ENCODE results near the gene PRPSAP2. TPM values are rescaled to one million over a fixed set of nuclear protein-coding genes. Genes with fewer than 3 reads are reported as not detected.
A peak's percentile ranks its signal among the peaks of the same experiment; 100 is the strongest.
"Not testable (repeated sequence)": the region's sequence is repeated elsewhere in the genome, so short reads cannot be mapped to it uniquely, and the experiment has no call there.

Gene PRPSAP2
- total RNA-seq, 6 experiments from 2014 or later: 20.4 to 27.2 (median 23.1) TPM

DNA sequence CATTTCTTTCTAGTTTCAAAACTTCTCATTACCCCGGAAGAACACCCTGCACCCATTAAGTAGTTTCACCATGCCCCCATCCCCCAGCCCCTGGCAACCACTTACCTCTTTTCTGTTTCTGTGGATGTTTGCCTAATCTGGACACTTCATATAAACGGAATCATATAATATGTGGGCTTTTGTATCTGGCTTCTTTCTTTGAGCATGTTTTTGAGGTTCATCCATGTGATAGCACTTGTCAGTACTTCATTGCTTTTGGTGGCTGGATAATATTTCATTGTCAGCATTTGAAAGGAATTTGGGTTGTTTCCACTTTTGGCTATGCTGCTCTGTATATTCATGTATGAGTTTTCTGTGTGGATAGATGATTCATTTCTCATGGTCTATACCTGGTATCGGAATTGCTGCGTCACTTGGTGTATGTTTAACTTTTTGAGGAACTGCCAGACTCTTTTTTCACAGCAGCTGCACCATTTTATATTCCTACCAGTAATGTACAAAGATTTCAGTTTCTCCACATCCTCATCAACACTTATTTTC, 64.1 kb downstream of the PRPSAP2 start:
- DNase-seq: no peak
- no peaks in the 10 kb centered on the region for H3K9me3 Mint-ChIP-seq
- TF ChIP-seq, protein P1, sequence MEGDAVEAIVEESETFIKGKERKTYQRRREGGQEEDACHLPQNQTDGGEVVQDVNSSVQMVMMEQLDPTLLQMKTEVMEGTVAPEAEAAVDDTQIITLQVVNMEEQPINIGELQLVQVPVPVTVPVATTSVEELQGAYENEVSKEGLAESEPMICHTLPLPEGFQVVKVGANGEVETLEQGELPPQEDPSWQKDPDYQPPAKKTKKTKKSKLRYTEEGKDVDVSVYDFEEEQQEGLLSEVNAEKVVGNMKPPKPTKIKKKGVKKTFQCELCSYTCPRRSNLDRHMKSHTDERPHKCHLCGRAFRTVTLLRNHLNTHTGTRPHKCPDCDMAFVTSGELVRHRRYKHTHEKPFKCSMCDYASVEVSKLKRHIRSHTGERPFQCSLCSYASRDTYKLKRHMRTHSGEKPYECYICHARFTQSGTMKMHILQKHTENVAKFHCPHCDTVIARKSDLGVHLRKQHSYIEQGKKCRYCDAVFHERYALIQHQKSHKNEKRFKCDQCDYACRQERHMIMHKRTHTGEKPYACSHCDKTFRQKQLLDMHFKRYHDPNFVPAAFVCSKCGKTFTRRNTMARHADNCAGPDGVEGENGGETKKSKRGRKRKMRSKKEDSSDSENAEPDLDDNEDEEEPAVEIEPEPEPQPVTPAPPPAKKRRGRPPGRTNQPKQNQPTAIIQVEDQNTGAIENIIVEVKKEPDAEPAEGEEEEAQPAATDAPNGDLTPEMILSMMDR (IDR thresholded peaks at IDR 0.05): no peak
- H3K27me3 Mint-ChIP-seq (ENCODE audit: insufficient read depth): no peaks in the 10 kb centered on the region
- H3K27ac Mint-ChIP-seq: peak overlapping the region; percentile 51; the same call in 1 of the 2 replicates
- H3K4me1 Mint-ChIP-seq (ENCODE audit: low read depth): peaks cover 44% of the 10 kb centered on the region
- peaks cover 27% of the 10 kb centered on the region for H3K36me3 Mint-ChIP-seq (ENCODE audit: low read depth)
- peak overlapping the region; percentile 28 for H3K4me3 Mint-ChIP-seq

DNA sequence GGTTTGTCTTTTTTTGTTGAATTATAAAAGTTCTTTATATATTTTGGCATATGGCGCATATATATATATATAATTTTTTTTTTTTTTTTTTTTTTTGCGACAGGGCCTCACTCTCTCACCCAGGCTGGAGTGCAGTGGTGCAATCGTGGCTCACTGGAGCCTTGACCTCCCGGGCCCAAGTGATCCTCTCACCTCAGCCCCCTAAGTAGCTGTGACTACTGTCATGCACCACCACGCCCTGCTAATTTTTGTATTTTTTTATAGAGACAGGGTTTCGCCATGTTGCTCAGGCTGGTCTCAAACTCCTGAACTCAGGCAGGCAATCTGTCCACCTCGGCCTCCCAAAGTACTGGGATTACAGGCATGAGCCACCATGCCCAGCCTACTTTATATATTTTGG, 64.7 kb downstream of the PRPSAP2 start:
- not testable (repeated sequence) for DNase-seq; H3K27ac Mint-ChIP-seq; H3K9me3 Mint-ChIP-seq; H3K4me3 Mint-ChIP-seq; H3K27me3 Mint-ChIP-seq (ENCODE audit: insufficient read depth)
- Mint-ChIP-seq H3K4me1 (ENCODE audit: low read depth) (peaks cover 38% of the 10 kb centered on the region), H3K36me3 (ENCODE audit: low read depth) (peaks cover 23% of the 10 kb centered on the region)

DNA sequence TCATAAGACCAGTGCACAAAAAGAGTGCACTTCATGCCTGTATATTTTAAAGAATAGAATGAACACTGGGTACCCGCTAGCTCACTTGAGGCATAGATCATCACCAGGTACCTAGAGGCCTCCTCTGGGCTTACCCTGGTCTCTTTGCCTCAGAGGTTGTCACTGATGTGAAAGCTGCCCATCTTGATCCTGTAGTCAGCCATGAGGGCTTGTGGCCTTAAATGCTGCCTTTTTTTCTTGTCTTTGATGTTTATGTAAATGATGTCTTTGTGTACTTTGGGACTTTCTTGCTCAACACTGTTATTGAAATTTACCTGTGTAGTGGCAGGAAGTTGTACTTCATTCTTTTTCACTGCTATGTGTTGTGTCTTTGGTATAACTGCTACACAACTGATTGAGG, 67.3 kb downstream of the PRPSAP2 start:
- H3K27ac Mint-ChIP-seq: no peak overlapping the region
- H3K4me3 Mint-ChIP-seq: no peak overlapping the region
- TF ChIP-seq, protein P1 (IDR thresholded peaks at IDR 0.05): no peak
- no peaks in the 10 kb centered on the region for H3K9me3 Mint-ChIP-seq
- no peak for DNase-seq
- H3K27me3 Mint-ChIP-seq (ENCODE audit: insufficient read depth): no peaks in the 10 kb centered on the region
- H3K36me3 Mint-ChIP-seq (ENCODE audit: low read depth): peaks cover 11% of the 10 kb centered on the region
- H3K4me1 Mint-ChIP-seq (ENCODE audit: low read depth): peaks cover 20% of the 10 kb centered on the region

DNA sequence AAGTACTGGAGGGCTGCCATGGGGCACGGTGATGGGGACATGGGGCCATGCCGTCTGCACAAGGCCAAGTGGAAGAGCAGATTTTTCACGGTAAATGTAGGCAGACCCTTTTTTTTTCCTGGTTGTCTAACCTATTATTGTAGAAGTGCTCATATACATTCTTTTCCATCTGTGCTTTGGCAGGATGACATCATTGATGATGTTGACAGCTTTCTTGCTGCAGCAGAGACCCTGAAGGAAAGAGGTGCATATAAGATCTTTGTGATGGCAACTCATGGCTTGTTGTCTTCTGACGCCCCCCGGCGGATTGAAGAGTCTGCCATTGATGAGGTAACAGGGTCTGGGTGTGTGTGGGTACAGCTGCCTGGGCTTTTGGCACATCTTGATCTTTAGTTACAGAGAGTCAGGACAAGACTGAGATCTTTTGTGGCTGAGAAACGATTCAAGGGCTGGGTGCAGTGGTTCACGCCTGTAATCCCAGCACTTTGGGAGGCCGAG, 70.7 kb downstream of the PRPSAP2 start:
- Mint-ChIP-seq H3K4me3 (no peak overlapping the region), H3K9me3 (no peaks in the 10 kb centered on the region), H3K36me3 (ENCODE audit: low read depth) (peaks cover 16% of the 10 kb centered on the region), H3K27ac (no peak overlapping the region), H3K27me3 (ENCODE audit: insufficient read depth) (peaks cover 2% of the 10 kb centered on the region), H3K4me1 (ENCODE audit: low read depth) (no peaks in the 10 kb centered on the region)
- TF ChIP-seq, protein P1 (IDR thresholded peaks at IDR 0.05): no peak
- DNase-seq: no peak

DNA sequence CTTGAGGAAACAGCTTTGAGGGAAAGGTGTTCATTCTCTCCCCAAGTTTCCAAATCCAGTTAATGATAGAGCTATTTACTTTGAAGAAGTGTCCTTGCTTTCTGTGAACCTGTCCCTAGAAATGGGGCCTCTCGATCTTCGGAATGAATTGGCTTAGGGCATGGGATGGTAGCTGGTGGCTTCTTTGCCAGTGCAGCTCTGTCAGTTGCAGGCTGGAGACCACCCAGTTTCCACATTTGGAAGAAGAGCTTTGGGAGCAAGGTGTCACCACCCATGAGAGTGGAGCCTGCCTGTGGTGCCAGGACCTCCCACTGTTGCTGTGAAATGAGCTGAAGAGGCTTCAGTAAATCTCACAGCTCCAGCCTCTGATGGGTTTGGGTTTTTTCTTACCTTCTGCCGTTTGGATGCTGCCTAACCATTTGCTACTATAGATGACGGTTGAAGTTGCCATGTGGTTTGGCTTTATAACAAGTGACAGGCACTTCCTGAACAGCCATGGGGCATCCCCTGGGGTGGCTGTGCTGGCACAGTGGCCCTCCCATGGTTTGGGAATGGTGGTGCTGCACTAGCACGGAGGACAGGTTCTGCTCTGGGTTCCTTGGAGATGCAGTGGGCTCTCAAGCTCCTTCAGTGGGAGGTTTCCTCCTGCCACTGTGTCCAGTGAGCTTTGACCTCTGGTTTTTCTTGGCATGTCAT, 74.6 kb downstream of the PRPSAP2 start:
- Mint-ChIP-seq H3K4me3 (no peak overlapping the region), H3K36me3 (ENCODE audit: low read depth) (peaks cover 11% of the 10 kb centered on the region), H3K4me1 (ENCODE audit: low read depth) (no peaks in the 10 kb centered on the region), H3K27me3 (ENCODE audit: insufficient read depth) (peaks cover 2% of the 10 kb centered on the region), H3K27ac (no peak overlapping the region), H3K9me3 (no peaks in the 10 kb centered on the region)
- TF ChIP-seq, protein P1 (IDR thresholded peaks at IDR 0.05): no peak
- DNase-seq: no peak
